C4-2B (cell line): ENCODE measurements around the gene BAAT.

Experiments used
- H3K27ac ChIP-seq: fragments of 450-650 bp; 2 replicates; pipeline ENCODE4 v1.5.1; 2017
- CTCF ChIP-seq: fragments of 450-650 bp; conservative IDR thresholded peaks from 2 replicates; pipeline ENCODE4 v1.5.1; 2017; ENCODE audit warnings: mild to moderate bottlenecking
- ZFX ChIP-seq: fragments of 450-650 bp; IDR thresholded peaks from 2 replicates; pipeline ENCODE4 v1.6.1; 2017

BAAT gene

GRCh38 chr9:101398068-101398929 lies 13.5 kb upstream of the BAAT start, which contains the start of the genes MRPL50 and ZNF189:
Gene MRPL50 (minus strand): TSS chr9:101398618. CDS start chr9:101398592, 26 bp downstream.
Gene ZNF189 (plus strand): TSS chr9:101398851. CDS start chr9:101399157, 306 bp downstream.
- peak within 1 kb of the TSS; percentile 84 for H3K27ac ChIP-seq
- no peak for TF ChIP-seq CTCF
- TF ChIP-seq ZFX = no peak

GRCh38 chr9:101397746-101398067 lies 12.9 kb upstream of the BAAT start:
- TF ChIP-seq CTCF (no peak), ZFX (no peak; the same call in 1 of the 2 replicates)
- H3K27ac ChIP-seq = peak overlapping the region; percentile 84

DNA sequence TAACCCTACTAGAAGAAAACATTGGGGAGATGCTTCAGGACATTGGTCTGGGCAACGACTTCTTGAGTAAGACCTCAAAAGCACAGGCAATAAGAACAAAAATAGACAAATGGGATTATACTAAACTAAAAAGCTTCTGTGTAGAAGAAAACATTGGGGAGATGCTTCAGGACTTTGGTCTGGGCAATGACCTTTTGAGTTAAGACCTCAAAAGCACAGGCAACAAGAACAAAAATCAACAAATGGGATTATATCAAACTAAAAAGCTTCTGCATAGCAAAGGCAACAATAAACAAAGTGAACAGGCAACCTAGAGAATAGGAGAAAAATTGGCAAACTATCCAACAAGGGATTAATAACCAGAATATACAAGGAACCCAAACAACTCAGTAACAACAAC lies 9.9 kb upstream of the BAAT start:
- TF ChIP-seq ZFX (no peak), CTCF (no peak)
- H3K27ac ChIP-seq = no peak overlapping the region

DNA sequence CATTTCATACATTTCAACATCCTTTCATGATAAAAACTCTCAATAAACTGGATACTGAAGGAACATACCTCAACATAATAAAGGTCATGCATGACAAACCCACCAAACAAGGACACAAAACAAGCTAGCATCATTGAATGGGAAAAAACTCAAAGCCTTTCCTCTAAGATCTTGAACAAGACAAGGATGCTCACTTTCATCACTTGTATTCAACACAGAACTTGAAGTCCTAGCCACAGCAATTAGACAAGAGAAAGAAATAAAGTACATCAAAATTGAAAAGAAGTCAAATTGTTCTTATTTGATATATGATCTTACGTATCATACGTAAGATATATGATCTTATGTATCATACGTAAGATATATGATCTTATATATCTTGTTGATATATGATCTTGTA lies 8.3 kb upstream of the BAAT start:
- no peak overlapping the region for H3K27ac ChIP-seq
- no peak for TF ChIP-seq CTCF
- TF ChIP-seq ZFX = no peak

DNA sequence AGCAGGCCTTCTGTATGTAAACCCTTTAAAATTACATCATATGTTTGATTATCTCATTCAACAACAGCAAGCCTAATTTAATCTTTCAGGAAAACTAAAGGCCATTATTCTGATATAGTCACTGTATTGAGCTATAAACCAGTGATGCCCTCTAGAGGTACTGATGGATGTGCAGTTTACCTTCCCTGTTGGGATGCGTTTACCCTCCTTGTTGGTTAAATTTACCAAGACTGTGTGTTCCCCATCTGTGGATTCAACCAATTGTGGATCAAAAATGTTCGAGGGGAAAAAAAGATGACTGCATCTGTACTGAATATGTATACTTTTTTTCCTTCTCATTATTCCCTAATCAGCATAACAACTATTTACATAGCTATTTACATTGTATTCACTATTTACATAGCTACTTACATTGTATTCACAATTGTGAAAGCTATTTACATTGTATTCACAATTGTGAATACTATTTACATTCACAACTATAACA lies 3.7 kb upstream of the BAAT start:
- H3K27ac ChIP-seq = no peak overlapping the region
- TF ChIP-seq CTCF = peak; percentile 62
- TF ChIP-seq ZFX = no peak

GRCh38 chr9:101387871-101388506 lies 3.2 kb upstream of the BAAT start:
- TF ChIP-seq ZFX = no peak
- peak; percentile 70 for TF ChIP-seq CTCF

DNA sequence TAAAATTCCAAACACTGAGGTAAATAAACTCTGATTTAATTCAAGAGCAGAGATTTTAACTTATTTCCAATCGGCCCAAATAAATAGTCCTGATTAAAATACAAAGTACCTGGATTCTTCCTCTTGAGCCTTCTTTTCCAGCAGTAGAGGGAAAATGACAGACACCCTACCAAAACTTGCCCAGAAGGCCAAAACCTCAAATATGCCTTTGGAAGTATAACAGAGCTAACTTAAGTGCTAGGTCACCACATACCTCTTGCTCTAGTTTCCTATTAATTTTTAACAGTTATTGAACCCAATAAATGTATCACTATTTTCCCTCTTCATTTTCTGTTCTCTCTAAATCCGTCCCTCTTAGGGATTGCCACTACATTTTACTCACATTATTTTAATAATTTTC lies 1.4 kb downstream of the BAAT start:
- H3K27ac ChIP-seq = no peak overlapping the region
- TF ChIP-seq ZFX = no peak
- TF ChIP-seq CTCF = no peak

More at GRCh38 chr9:101387871-101388506, 3.2 kb upstream of the BAAT start:
- no peak overlapping the region for H3K27ac ChIP-seq
